A549 (cell line): ENCODE data around the gene NCR2.

Experiments
- CBX2 ChIP-seq: fragments of 200-600 bp; sonication (generic); IDR thresholded peaks from 2 replicates; pipeline ENCODE4 v1.6.1; 2016; ENCODE audit warnings: low read depth, mild to moderate bottlenecking, borderline replicate concordance
- CTCF ChIP-seq: fragments of >200 bp; sonication (Bioruptor Twin); formaldehyde crosslinking; IDR thresholded peaks from 3 replicates; pipeline ENCODE4 v1.5.1; 2016
- EP300 ChIP-seq, 2 experiments: fragments of >200 bp; sonication (Bioruptor Twin); formaldehyde crosslinking; IDR thresholded peaks; 2 replicates in 1 of 2; 3 replicates in 1 of 2; pipeline ENCODE4 v1.6.1; 2016 to 2017
- KDM5A ChIP-seq: fragments of 200-600 bp; sonication (generic); IDR thresholded peaks from 2 replicates; pipeline ENCODE4 v1.6.1; 2016; ENCODE audit warnings: antibody characterized with exemption, mild to moderate bottlenecking
- POLR2AphosphoS2 ChIP-seq: conservative IDR thresholded peaks from 2 replicates; pipeline ENCODE4 v1.6.1; 2012; ENCODE audit warnings: low read length, improper control_type of control experiment, inconsistent platforms
- RAD21 ChIP-seq, 2 experiments: fragments of >200 bp in 1 of 2; sonication (Bioruptor Twin) in 1 of 2; formaldehyde crosslinking in 1 of 2; IDR thresholded peaks in 1 of 2; conservative IDR thresholded peaks in 1 of 2; 2 replicates in 1 of 2; 3 replicates in 1 of 2; pipeline ENCODE4 v1.6.1; 2012 to 2018; ENCODE audit warnings: inconsistent platforms in 1 of 2
- SREBF2 ChIP-seq: fragments of 450-650 bp; IDR thresholded peaks from 2 replicates; pipeline ENCODE4 v1.6.1; 2014; ENCODE audit warnings: mild to moderate bottlenecking, moderate library complexity
- TP53 ChIP-seq: fragments of 250-450 bp; sonication (Bioruptor Pico); IDR thresholded peaks from 2 replicates; pipeline ENCODE4 v1.5.0; 2021; ENCODE audit warnings: mild to moderate bottlenecking, moderate library complexity
- ZFP36 ChIP-seq: fragments of 450-650 bp; IDR thresholded peaks from 2 replicates; pipeline ENCODE4 v1.6.1; 2014; ENCODE audit warnings: borderline replicate concordance; ENCODE audit not compliant: partially characterized antibody

GRCh38 chr6:41367700-41368099, 32.3 kb downstream of the NCR2 start:
- TF ChIP-seq POLR2AphosphoS2 (no peak), CTCF (peak; percentile 68), SREBF2 (no peak), EP300 (IDR thresholded peaks at IDR 0.05) (no peak), TP53 (CRISPR knock-in tag) (no peak), RAD21 (conservative IDR thresholded peaks at IDR 0.05 in 1 of 2, IDR thresholded peaks at IDR 0.05 in 1 of 2) (peak; percentile 85), ZFP36 (no peak), CBX2 (no peak), KDM5A (no peak)
